HG03521 (cell line): ENCODE results near the gene ZBTB17.
"Not testable (repeated sequence)": the region's sequence is repeated elsewhere in the genome, so short reads cannot be mapped to it uniquely, and the experiment has no call there.

Source experiments
- ATAC-seq: cut with Tn5 transposase; IDR thresholded peaks from one replicate; pipeline ENCODE4 v1.9.1; 2021; ENCODE audit warnings: mild to moderate bottlenecking, moderate library complexity; ENCODE audit not compliant: unreplicated experiment

The ZBTB17 gene

GRCh38 chr1:15902882-15903281, 73.0 kb downstream of the ZBTB17 start:
- no peak for ATAC-seq

DNA sequence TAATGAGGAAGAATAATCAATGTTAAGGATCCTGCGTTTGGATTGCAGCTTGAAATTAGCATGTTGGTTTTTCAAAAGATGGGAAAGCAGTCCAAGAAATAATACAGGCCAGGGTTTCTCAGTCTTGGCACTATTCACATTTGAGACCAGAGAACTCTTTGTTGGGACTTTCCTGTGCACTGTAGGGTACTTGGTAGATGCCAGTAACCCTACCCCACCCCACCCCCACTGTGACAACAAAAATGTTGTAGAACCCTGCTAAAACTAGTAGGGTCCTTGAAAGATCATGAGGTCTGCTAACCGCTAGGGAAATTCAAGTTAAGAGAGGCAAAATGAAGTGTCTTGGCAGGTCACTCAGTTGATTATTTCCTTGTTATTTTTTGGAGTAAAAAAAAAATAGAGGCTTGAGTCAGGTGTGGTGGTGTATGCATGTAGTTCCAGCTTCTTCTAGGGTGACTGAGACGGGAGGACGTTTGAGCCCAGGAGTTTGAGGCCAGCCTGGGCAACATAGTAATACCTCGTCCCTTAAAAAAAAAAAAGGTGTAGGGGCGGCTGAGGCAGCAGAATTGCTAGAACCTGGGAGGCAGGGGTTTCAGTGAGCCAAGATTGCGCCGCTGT, 75.1 kb downstream of the ZBTB17 start:
- ATAC-seq, result no peak

DNA sequence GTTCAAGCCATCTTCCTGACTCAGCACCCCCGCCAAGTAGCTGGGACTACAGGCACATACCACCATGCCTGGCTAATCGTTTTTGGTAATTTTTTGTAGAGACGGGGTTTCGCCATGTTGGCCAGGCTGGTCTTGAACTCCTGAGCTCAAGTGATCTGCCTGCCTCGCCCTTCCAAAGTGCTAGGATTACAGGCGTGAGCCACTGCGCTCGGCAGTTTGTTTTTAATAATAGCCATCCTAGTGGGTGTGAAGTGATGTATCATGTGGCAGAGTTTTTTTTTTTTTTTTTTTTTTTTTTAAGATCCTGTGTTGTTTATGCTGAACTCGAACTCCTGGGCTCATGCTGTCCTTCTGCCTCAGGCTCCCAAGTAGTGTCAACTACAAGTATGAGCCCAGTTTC, 76.6 kb downstream of the ZBTB17 start:
- no peak for ATAC-seq

DNA sequence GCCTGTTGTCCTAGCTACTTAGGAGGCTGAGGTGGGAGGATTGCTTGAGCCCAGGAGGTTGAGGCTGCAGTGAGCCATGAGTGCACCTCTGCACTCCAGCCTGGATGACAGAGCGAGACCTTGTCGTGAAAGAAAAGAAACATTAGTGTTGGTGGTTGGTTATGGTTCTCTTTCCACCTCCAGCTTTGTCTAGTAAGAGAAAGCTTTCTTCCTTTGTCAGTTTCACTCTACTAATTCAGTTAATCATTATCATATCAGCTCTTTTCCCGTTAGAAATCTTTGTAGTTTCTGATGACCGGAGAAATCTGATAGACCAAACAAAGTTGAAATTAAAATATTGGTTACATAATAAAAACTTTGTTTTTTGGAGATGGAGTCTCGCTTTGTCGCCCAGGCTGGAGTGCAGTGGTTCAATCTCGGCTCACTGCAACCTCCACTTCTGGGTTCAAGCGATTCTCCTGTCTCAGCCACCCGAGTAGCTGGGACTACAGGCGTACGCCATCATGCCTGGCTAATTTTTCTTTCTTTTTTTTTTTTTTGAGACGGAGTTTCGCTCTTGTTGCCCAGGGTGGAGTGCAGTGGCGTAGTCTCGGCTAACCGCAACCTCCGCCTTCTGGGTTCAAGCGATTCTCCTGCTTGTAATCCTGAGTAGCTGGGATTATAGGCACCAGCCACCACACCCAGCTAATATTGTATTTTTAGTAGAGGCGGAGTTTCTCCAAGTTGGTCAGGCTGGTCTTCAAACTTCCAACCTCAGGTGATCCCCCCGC, 78.9 kb downstream of the ZBTB17 start:
- ATAC-seq, result not testable (repeated sequence)

GRCh38 chr1:15895233-15895632, 80.7 kb downstream of the ZBTB17 start:
- ATAC-seq, result no peak

GRCh38 chr1:15892857-15893599, 82.9 kb downstream of the ZBTB17 start:
- ATAC-seq, result not testable (repeated sequence)
